DMS114 treated with DMSO at 0.1 percent for 48 hours (cell line): ENCODE results near the gene PTER.

ENCODE experiments used
- DNase-seq: peaks from one replicate; lab custom pipeline; 2025; ENCODE audit not compliant: unreplicated experiment; lab: John Stamatoyannopoulos, UW

The PTER gene

GRCh38 chr10:16470747-16471146 is 33.9 kb downstream of the PTER start:
- no peak for DNase-seq

GRCh38 chr10:16472828-16473227 is 36.0 kb downstream of the PTER start:
- no peak for DNase-seq

- DNase-seq = no peak
Measured at GRCh38 chr10:16477757-16478156, 40.9 kb downstream of the PTER start.

GRCh38 chr10:16478801-16479200 is 42.0 kb downstream of the PTER start:
- no peak for DNase-seq

GRCh38 chr10:16481052-16481728 is 44.4 kb downstream of the PTER start:
- no peak for DNase-seq

- DNase-seq = no peak
Measured at GRCh38 chr10:16483241-16483917, 46.6 kb downstream of the PTER start.

- DNase-seq = no peak
Measured at GRCh38 chr10:16490511-16490910, 53.7 kb downstream of the PTER start.

- DNase-seq = no peak
Measured at GRCh38 chr10:16491933-16492332, 55.1 kb downstream of the PTER start.

GRCh38 chr10:16493884-16494536 is 57.2 kb downstream of the PTER start:
- no peak for DNase-seq

- no peak for DNase-seq
Measured at GRCh38 chr10:16497911-16498310, 61.1 kb downstream of the PTER start.

GRCh38 chr10:16505161-16505560 is 68.4 kb downstream of the PTER start:
- no peak for DNase-seq

- DNase-seq = no peak
Measured at GRCh38 chr10:16509996-16510395, 73.2 kb downstream of the PTER start.

- no peak for DNase-seq
Measured at GRCh38 chr10:16510843-16511242, 74.0 kb downstream of the PTER start.

- DNase-seq = no peak
Measured at GRCh38 chr10:16518822-16519221, 82.0 kb downstream of the PTER start.

GRCh38 chr10:16519250-16519907 is 82.6 kb downstream of the PTER start:
- no peak for DNase-seq

- no peak for DNase-seq
Measured at GRCh38 chr10:16519908-16520861, 83.4 kb downstream of the PTER start.

- no peak for DNase-seq
Measured at GRCh38 chr10:16520900-16521299, 84.1 kb downstream of the PTER start.

GRCh38 chr10:16521311-16522016 is 84.7 kb downstream of the PTER start, which contains the start of gene C1QL3:
C1QL3 (minus strand) TSS chr10:16521879; CDS start chr10:16521065, 814 bp downstream.
- peak; percentile 41 for DNase-seq

GRCh38 chr10:16527452-16527851 is 90.6 kb downstream of the PTER start:
- DNase-seq = no peak

- no peak for DNase-seq
Measured at GRCh38 chr10:16529853-16530252, 93.0 kb downstream of the PTER start.
